Inferior parietal cortex (tissue), 1 donor: ENCODE data around the gene UGCG.

Experiments used
- DNase-seq: peaks from one replicate; pipeline ENCODE4 v3.0.0-alpha.2; 2016; ENCODE audit errors: extremely low spot score

UGCG gene

GRCh38 chr9:111983484-111983908 is 86.9 kb downstream of the UGCG start:
- no peak for DNase-seq

GRCh38 chr9:111984086-111984802 is 87.6 kb downstream of the UGCG start:
- DNase-seq = no peak
